ENCODE results near the gene HCN2.
"Not testable (repeated sequence)": the region's sequence is repeated elsewhere in the genome, so short reads cannot be mapped to it uniquely, and the experiment has no call there.

The HCN2 gene

GRCh38 chr19:602391-603301, 13.0 kb downstream of the HCN2 start:
- H2BK120ac ChIP-seq (ENCODE audit: low read depth, low read length) = no peak overlapping the region
- no peak overlapping the region for H4K91ac ChIP-seq (ENCODE audit: low read depth, low read length, poor library complexity)
- H3K14ac ChIP-seq (ENCODE audit: low read length) = no peak overlapping the region
- no CpG with 5 or more reads among the region's 35 CpGs for WGBS, 2 donors (ENCODE audit: extremely low coverage in 2 of 2, insufficient read length in 2 of 2, insufficient replicate concordance in 1 of 2)
- H3K9me3 ChIP-seq (replicated peaks in 1 of 2; ENCODE audit: control insufficient read depth in 2 of 2, insufficient read depth in 1 of 2, low read depth in 1 of 2, low read length in 2 of 2) = peaks cover 2 to 7% of the 10 kb centered on the region in 2 donors
- no peak overlapping the region for H2AFZ ChIP-seq (ENCODE audit: low read length)
- H3K18ac ChIP-seq (ENCODE audit: low read length) = no peak overlapping the region
- no peak overlapping the region for H2AK5ac ChIP-seq (ENCODE audit: low read depth, low read length)
- no peak overlapping the region for H2BK5ac ChIP-seq (ENCODE audit: low read length)
- H3K79me1 ChIP-seq (ENCODE audit: low read depth, low read length) = no peaks in the 10 kb centered on the region
- H3K4me2 ChIP-seq (ENCODE audit: insufficient read depth, low read length, poor library complexity, severe bottlenecking) = no peak overlapping the region
- H3K4me3 ChIP-seq (ENCODE audit: low read length in 2 of 2) = no peak overlapping the region
- peaks cover 0 to 2% of the 10 kb centered on the region in 2 donors for H3K4me1 ChIP-seq (ENCODE audit: control insufficient read depth in 2 of 2, insufficient read depth in 1 of 2, low read depth in 1 of 2, low read length in 2 of 2)
- H3K36me3 ChIP-seq (replicated peaks in 1 of 2; ENCODE audit: control insufficient read depth in 2 of 2, insufficient read depth in 2 of 2, low read length in 2 of 2) = no peaks in the 10 kb centered on the region
- no peak overlapping the region for H2BK15ac ChIP-seq (ENCODE audit: low read length)
- no peak overlapping the region for H3K9ac ChIP-seq (ENCODE audit: low read depth, low read length, poor library complexity)
- DNase-seq (ENCODE audit: low spot score) = no peak
- H3K23ac ChIP-seq (ENCODE audit: low read depth, low read length, poor library complexity) = no peak overlapping the region
- no peak overlapping the region for H3K4ac ChIP-seq (ENCODE audit: low read length)
- H3K27ac ChIP-seq (replicated peaks; ENCODE audit: low read length) = no peak overlapping the region
- no peak overlapping the region for H4K8ac ChIP-seq (ENCODE audit: low read depth, low read length)
- no peaks in the 10 kb centered on the region for H3K27me3 ChIP-seq (ENCODE audit: control insufficient read depth in 3 of 3, insufficient read depth in 3 of 3, low read depth in 1 of 3, low read length in 3 of 3)
- no peak overlapping the region for H2BK12ac ChIP-seq (ENCODE audit: low read length)

DNA sequence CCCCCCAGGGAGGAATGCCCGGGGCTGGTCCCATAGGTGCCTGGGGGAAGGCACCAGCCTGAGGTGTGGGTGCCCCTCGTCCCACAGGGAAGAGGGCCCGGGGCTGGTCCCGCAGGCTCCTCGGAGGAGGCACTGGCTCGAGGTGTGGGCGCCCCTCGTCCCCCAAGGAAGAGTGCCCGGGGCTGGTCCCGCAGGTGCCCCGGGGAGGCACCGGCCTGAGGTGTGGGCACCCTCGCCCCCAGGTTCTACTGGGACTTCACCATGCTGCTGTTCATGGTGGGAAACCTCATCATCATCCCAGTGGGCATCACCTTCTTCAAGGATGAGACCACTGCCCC, 13.6 kb downstream of the HCN2 start:
- DNase-seq (ENCODE audit: low spot score); H3K4me2 ChIP-seq (ENCODE audit: insufficient read depth, low read length, poor library complexity, severe bottlenecking); H3K79me1 ChIP-seq (ENCODE audit: low read depth, low read length); H2BK15ac ChIP-seq (ENCODE audit: low read length); H3K9me3 ChIP-seq (replicated peaks in 1 of 2; ENCODE audit: control insufficient read depth in 2 of 2, insufficient read depth in 1 of 2, low read depth in 1 of 2, low read length in 2 of 2); H3K4me3 ChIP-seq (ENCODE audit: low read length in 2 of 2); H3K27ac ChIP-seq (replicated peaks; ENCODE audit: low read length); H4K8ac ChIP-seq (ENCODE audit: low read depth, low read length); H2BK5ac ChIP-seq (ENCODE audit: low read length); H3K4me1 ChIP-seq (ENCODE audit: control insufficient read depth in 2 of 2, insufficient read depth in 1 of 2, low read depth in 1 of 2, low read length in 2 of 2); H3K9ac ChIP-seq (ENCODE audit: low read depth, low read length, poor library complexity); H3K18ac ChIP-seq (ENCODE audit: low read length); H2AK5ac ChIP-seq (ENCODE audit: low read depth, low read length); H3K23ac ChIP-seq (ENCODE audit: low read depth, low read length, poor library complexity); H2BK12ac ChIP-seq (ENCODE audit: low read length); H4K91ac ChIP-seq (ENCODE audit: low read depth, low read length, poor library complexity); H3K4ac ChIP-seq (ENCODE audit: low read length); H3K27me3 ChIP-seq (ENCODE audit: control insufficient read depth in 3 of 3, insufficient read depth in 3 of 3, low read depth in 1 of 3, low read length in 3 of 3); H3K14ac ChIP-seq (ENCODE audit: low read length); H2BK120ac ChIP-seq (ENCODE audit: low read depth, low read length); H2AFZ ChIP-seq (ENCODE audit: low read length); H3K36me3 ChIP-seq (replicated peaks in 1 of 2; ENCODE audit: control insufficient read depth in 2 of 2, insufficient read depth in 2 of 2, low read length in 2 of 2): not testable (repeated sequence)
- no CpG with 5 or more reads among the region's 13 CpGs for WGBS, 2 donors (ENCODE audit: extremely low coverage in 2 of 2, insufficient read length in 2 of 2, insufficient replicate concordance in 1 of 2)

- H4K8ac ChIP-seq (ENCODE audit: low read depth, low read length); DNase-seq (ENCODE audit: low spot score); H3K27me3 ChIP-seq (ENCODE audit: control insufficient read depth in 3 of 3, insufficient read depth in 3 of 3, low read depth in 1 of 3, low read length in 3 of 3); H2BK5ac ChIP-seq (ENCODE audit: low read length); H2AK5ac ChIP-seq (ENCODE audit: low read depth, low read length); H3K36me3 ChIP-seq (replicated peaks in 1 of 2; ENCODE audit: control insufficient read depth in 2 of 2, insufficient read depth in 2 of 2, low read length in 2 of 2); H3K79me1 ChIP-seq (ENCODE audit: low read depth, low read length); H2BK12ac ChIP-seq (ENCODE audit: low read length); H3K4me1 ChIP-seq (ENCODE audit: control insufficient read depth in 2 of 2, insufficient read depth in 1 of 2, low read depth in 1 of 2, low read length in 2 of 2); H3K9me3 ChIP-seq (replicated peaks in 1 of 2; ENCODE audit: control insufficient read depth in 2 of 2, insufficient read depth in 1 of 2, low read depth in 1 of 2, low read length in 2 of 2); H3K27ac ChIP-seq (replicated peaks; ENCODE audit: low read length); H3K9ac ChIP-seq (ENCODE audit: low read depth, low read length, poor library complexity); H3K18ac ChIP-seq (ENCODE audit: low read length); H3K14ac ChIP-seq (ENCODE audit: low read length); H2BK15ac ChIP-seq (ENCODE audit: low read length); H3K23ac ChIP-seq (ENCODE audit: low read depth, low read length, poor library complexity); H2AFZ ChIP-seq (ENCODE audit: low read length); H2BK120ac ChIP-seq (ENCODE audit: low read depth, low read length); H3K4me3 ChIP-seq (ENCODE audit: low read length in 2 of 2); H3K4me2 ChIP-seq (ENCODE audit: insufficient read depth, low read length, poor library complexity, severe bottlenecking); H3K4ac ChIP-seq (ENCODE audit: low read length); H4K91ac ChIP-seq (ENCODE audit: low read depth, low read length, poor library complexity): not testable (repeated sequence)
- WGBS, 2 donors (ENCODE audit: extremely low coverage in 2 of 2, insufficient read length in 2 of 2, insufficient replicate concordance in 1 of 2) = no CpG with 5 or more reads among the region's 20 CpGs
Observed at GRCh38 chr19:603779-604178, 14.1 kb downstream of the HCN2 start.

- Histone ChIP-seq H3K36me3 (replicated peaks in 1 of 2; ENCODE audit: control insufficient read depth in 2 of 2, insufficient read depth in 2 of 2, low read length in 2 of 2) (no peaks in the 10 kb centered on the region), H3K4me1 (ENCODE audit: control insufficient read depth in 2 of 2, insufficient read depth in 1 of 2, low read depth in 1 of 2, low read length in 2 of 2) (peaks cover 0 to 2% of the 10 kb centered on the region in 2 donors), H3K27ac (replicated peaks; ENCODE audit: low read length) (no peak overlapping the region), H3K4me3 (ENCODE audit: low read length in 2 of 2) (no peak overlapping the region), H3K18ac (ENCODE audit: low read length) (no peak overlapping the region), H2AK5ac (ENCODE audit: low read depth, low read length) (no peak overlapping the region), H3K14ac (ENCODE audit: low read length) (no peak overlapping the region), H3K9ac (ENCODE audit: low read depth, low read length, poor library complexity) (no peak overlapping the region), H2BK120ac (ENCODE audit: low read depth, low read length) (no peak overlapping the region), H2BK15ac (ENCODE audit: low read length) (no peak overlapping the region), H2BK5ac (ENCODE audit: low read length) (no peak overlapping the region), H4K8ac (ENCODE audit: low read depth, low read length) (no peak overlapping the region), H3K9me3 (replicated peaks in 1 of 2; ENCODE audit: control insufficient read depth in 2 of 2, insufficient read depth in 1 of 2, low read depth in 1 of 2, low read length in 2 of 2) (peaks cover 2 to 7% of the 10 kb centered on the region in 2 donors), H3K4ac (ENCODE audit: low read length) (no peak overlapping the region), H2BK12ac (ENCODE audit: low read length) (no peak overlapping the region), H3K23ac (ENCODE audit: low read depth, low read length, poor library complexity) (no peak overlapping the region), H2AFZ (ENCODE audit: low read length) (no peak overlapping the region), H3K27me3 (ENCODE audit: control insufficient read depth in 3 of 3, insufficient read depth in 3 of 3, low read depth in 1 of 3, low read length in 3 of 3) (no peaks in the 10 kb centered on the region), H3K4me2 (ENCODE audit: insufficient read depth, low read length, poor library complexity, severe bottlenecking) (no peak overlapping the region), H4K91ac (ENCODE audit: low read depth, low read length, poor library complexity) (no peak overlapping the region), H3K79me1 (ENCODE audit: low read depth, low read length) (no peaks in the 10 kb centered on the region)
- DNase-seq (ENCODE audit: low spot score) = no peak
- no CpG with 5 or more reads among the region's 11 CpGs for WGBS, 2 donors (ENCODE audit: extremely low coverage in 2 of 2, insufficient read length in 2 of 2, insufficient replicate concordance in 1 of 2)
Observed at GRCh38 chr19:604355-604754, 14.7 kb downstream of the HCN2 start.
